HepG2 (cell line): ENCODE results near the gene FABP2.

Source experiments
- ADNP ChIP-seq: sonication (generic); formaldehyde crosslinking; IDR thresholded peaks from 2 replicates; pipeline ENCODE4 v1.4.0; 2020; ENCODE audit warnings: missing genetic modification reagents
- CHD2 ChIP-seq: IDR thresholded peaks from 2 replicates; pipeline ENCODE4 v1.6.1; 2011; ENCODE audit warnings: low read depth, low read length, improper control_type of control experiment
- CTCF ChIP-seq: sonication (generic); formaldehyde crosslinking; IDR thresholded peaks from 2 replicates; pipeline ENCODE4 v1.5.0; 2020; ENCODE audit warnings: mild to moderate bottlenecking, missing genetic modification reagents, moderate library complexity
- JUND ChIP-seq: sonication (generic); formaldehyde crosslinking; IDR thresholded peaks from 2 replicates; pipeline ENCODE4 v1.8.0; 2022; ENCODE audit warnings: mild to moderate bottlenecking, missing genetic modification reagents
- MBD4 ChIP-seq: IDR thresholded peaks from 2 replicates; pipeline ENCODE4 v1.6.1; 2012; ENCODE audit warnings: low read length, inconsistent platforms, borderline replicate concordance
- TCF7L2 ChIP-seq: IDR thresholded peaks from 2 replicates; pipeline ENCODE4 v1.6.1; 2011; ENCODE audit warnings: mild to moderate bottlenecking, low read depth, low read length, moderate library complexity
- TMF1 ChIP-seq: sonication (generic); formaldehyde crosslinking; IDR thresholded peaks from 2 replicates; pipeline ENCODE4 v1.8.1; 2022; ENCODE audit warnings: low read depth, missing genetic modification reagents
- ZFX ChIP-seq: sonication (generic); formaldehyde crosslinking; IDR thresholded peaks from 2 replicates; pipeline ENCODE4 v1.4.0; 2020; ENCODE audit warnings: mild to moderate bottlenecking, low read depth, missing genetic modification reagents, moderate library complexity

- TF ChIP-seq JUND (CRISPR knock-in tag), result no peak
- no peak for TF ChIP-seq ADNP (CRISPR knock-in tag)
- no peak for TF ChIP-seq TMF1 (CRISPR knock-in tag)
- TF ChIP-seq ZFX, result no peak
- TF ChIP-seq CTCF (CRISPR knock-in tag), result no peak
- no peak for TF ChIP-seq CHD2
- no peak for TF ChIP-seq TCF7L2
- no peak for TF ChIP-seq MBD4
These were observed 22.2 kb downstream of the FABP2 start for GRCh38 chr4:119299741-119300100.
